Right atrium auricular region (tissue), 2 donors: ENCODE data around the gene ABCB11. TPM values are rescaled to one million over a fixed set of nuclear protein-coding genes. Genes with fewer than 3 reads are reported as not detected.

Source experiments
- DNase-seq: peaks from one replicate; pipeline ENCODE4 v3.0.0-alpha.2; 2019; ENCODE audit warnings: low spot score
- H3K27ac ChIP-seq, 2 donors: fragments of 200-600 bp; sonication (generic); 1 replicate in 1 of 2; 2 replicates in 1 of 2; pipeline ENCODE4 v1.5.1; 2016 to 2019
- H3K27me3 ChIP-seq, 2 donors: fragments of 200-600 bp; sonication (generic); one replicate each; pipeline versions ENCODE4 v1.5.1 to v1.6.0; 2017 to 2019
- H3K36me3 ChIP-seq: fragments of 200-600 bp; sonication (generic); one replicate; pipeline ENCODE4 v1.5.1; 2016
- H3K4me1 ChIP-seq, 2 donors: fragments of 200-600 bp; sonication (generic); one replicate each; pipeline versions ENCODE4 v1.5.1 to v1.6.0; 2017 to 2019
- H3K4me3 ChIP-seq, 2 donors: fragments of 200-600 bp; sonication (generic); 1 replicate in 1 of 2; 2 replicates in 1 of 2; pipeline ENCODE4 v1.5.1; 2017 to 2019; ENCODE audit warnings: mild to moderate bottlenecking in 1 of 2, moderate library complexity in 1 of 2
- H3K9me3 ChIP-seq, 2 donors: fragments of 200-600 bp; sonication (generic); one replicate each; pipeline ENCODE4 v1.5.1; 2019
- CTCF ChIP-seq, 2 donors: fragments of 200-600 bp; sonication (generic); IDR thresholded peaks; one replicate each; pipeline ENCODE4 v1.5.1; 2019; ENCODE audit warnings: antibody characterized with exemption in 2 of 2
- total RNA-seq, 2 donors: library from RNA; depleted of rRNA; stranded (reverse); fragments of >200 nt; gene quantifications; one replicate each; pipeline ENCODE4 v1.1.0, GENCODE V29; 2016

The ABCB11 gene
- total RNA-seq, 2 donors from 2014 or later, result 0.12 to 0.33 TPM

GRCh38 chr2:168971261-168971660, 59.9 kb downstream of the ABCB11 start:
- Histone ChIP-seq H3K27ac (no peak overlapping the region), H3K9me3 (no peaks in the 10 kb centered on the region), H3K27me3 (no peaks in the 10 kb centered on the region), H3K36me3 (no peaks in the 10 kb centered on the region), H3K4me1 (no peaks in the 10 kb centered on the region), H3K4me3 (no peak overlapping the region)
- TF ChIP-seq CTCF (IDR thresholded peaks at IDR 0.05), result no peak
- DNase-seq, result no peak

- Histone ChIP-seq H3K27ac (no peak overlapping the region), H3K9me3 (no peaks in the 10 kb centered on the region), H3K4me1 (no peaks in the 10 kb centered on the region), H3K4me3 (no peak overlapping the region), H3K27me3 (no peaks in the 10 kb centered on the region), H3K36me3 (no peaks in the 10 kb centered on the region)
- no peak for TF ChIP-seq CTCF (IDR thresholded peaks at IDR 0.05)
- DNase-seq, result no peak
Measured at GRCh38 chr2:168970711-168971233, 60.4 kb downstream of the ABCB11 start.

GRCh38 chr2:168969865-168970264, 61.3 kb downstream of the ABCB11 start:
- TF ChIP-seq CTCF (IDR thresholded peaks at IDR 0.05), result no peak
- Histone ChIP-seq H3K27me3 (no peaks in the 10 kb centered on the region), H3K36me3 (no peaks in the 10 kb centered on the region), H3K4me3 (no peak overlapping the region), H3K9me3 (no peaks in the 10 kb centered on the region), H3K4me1 (no peaks in the 10 kb centered on the region), H3K27ac (no peak overlapping the region)
- DNase-seq, result no peak

- H3K27me3 ChIP-seq, result no peaks in the 10 kb centered on the region
- H3K36me3 ChIP-seq, result no peaks in the 10 kb centered on the region
- no peaks in the 10 kb centered on the region for H3K9me3 ChIP-seq
- no peak overlapping the region for H3K27ac ChIP-seq
- no peak overlapping the region for H3K4me3 ChIP-seq
- no peaks in the 10 kb centered on the region for H3K4me1 ChIP-seq
- no peak for TF ChIP-seq CTCF (IDR thresholded peaks at IDR 0.05)
- DNase-seq, result no peak
Measured at GRCh38 chr2:168968342-168968741, 62.8 kb downstream of the ABCB11 start.

- Histone ChIP-seq H3K9me3 (no peaks in the 10 kb centered on the region), H3K27me3 (no peaks in the 10 kb centered on the region), H3K4me3 (no peak overlapping the region), H3K4me1 (no peaks in the 10 kb centered on the region), H3K27ac (no peak overlapping the region), H3K36me3 (no peaks in the 10 kb centered on the region)
- no peak for DNase-seq
- TF ChIP-seq CTCF (IDR thresholded peaks at IDR 0.05), result no peak
Measured at GRCh38 chr2:168964251-168964807, 66.8 kb downstream of the ABCB11 start.

- DNase-seq, result no peak
- Histone ChIP-seq H3K27me3 (no peaks in the 10 kb centered on the region), H3K9me3 (no peaks in the 10 kb centered on the region), H3K4me3 (no peak overlapping the region), H3K27ac (no peak overlapping the region), H3K36me3 (no peaks in the 10 kb centered on the region), H3K4me1 (no peaks in the 10 kb centered on the region)
- TF ChIP-seq CTCF (IDR thresholded peaks at IDR 0.05), result no peak
Measured at GRCh38 chr2:168962636-168963035, 68.5 kb downstream of the ABCB11 start.
